Lower leg skin (tissue), 4 donors: ENCODE data around the gene GRB10. TPM values are rescaled to one million over a fixed set of nuclear protein-coding genes. Genes with fewer than 3 reads are reported as not detected.
"Not testable (repeated sequence)": the region's sequence is repeated elsewhere in the genome, so short reads cannot be mapped to it uniquely, and the experiment has no call there.

Source experiments
- DNase-seq, 2 donors: peaks; one replicate each; pipeline ENCODE4 v3.0.0-alpha.2; 2019; ENCODE audit warnings: low spot score in 2 of 2
- H3K4me3 ChIP-seq: fragments of 200-600 bp; sonication (generic); 2 replicates; pipeline ENCODE4 v1.5.1; 2017; ENCODE audit warnings: mild to moderate bottlenecking, low read depth; ENCODE audit not compliant: poor library complexity, severe bottlenecking
- CTCF ChIP-seq, 3 donors: fragments of 450-650 bp; IDR thresholded peaks; one replicate each; pipeline ENCODE4 v1.5.1; 2016; ENCODE audit warnings: antibody characterized with exemption in 3 of 3, mild to moderate bottlenecking in 3 of 3, moderate library complexity in 2 of 3
- POLR2A ChIP-seq, 2 donors: fragments of 450-650 bp; IDR thresholded peaks; one replicate each; pipeline ENCODE4 v1.6.1; 2016 to 2017; ENCODE audit warnings: antibody characterized with exemption in 2 of 2, mild to moderate bottlenecking in 1 of 2, moderate library complexity in 1 of 2
- WGBS, 2 donors: methylation state at CpG; one replicate each; pipeline ENCODE4 v1.1.5; 2018; 5-methylcytosine and 5-hydroxymethylcytosine counted together
- intact Hi-C: fragments of 100-400 bp; cut with DNase I; formaldehyde crosslinking; loops from one replicate; pipeline ENCODE4 v1.15.0; 2023; ENCODE audit warnings: low total_unique reads
- total RNA-seq, 4 donors: library from RNA; depleted of rRNA; stranded (reverse); fragments of >200 nt; gene quantifications; one replicate each; pipeline ENCODE4 v1.1.0, GENCODE V29; 2016

The GRB10 gene
- total RNA-seq, 4 donors from 2014 or later, result 6.6 to 25.7 (median 15.2) TPM

GRCh38 chr7:50780436-50780835 lies 2.3 kb downstream of the GRB10 start:
- intact Hi-C loops, result no loop called here
- no peak overlapping the region for H3K4me3 ChIP-seq
- no peak for TF ChIP-seq POLR2A (IDR thresholded peaks at IDR 0.05)
- no peak for TF ChIP-seq CTCF (IDR thresholded peaks at IDR 0.05)
- WGBS, 2 donors, result 85 to 92% methylated on average over 3 of the region's 3 CpGs
- no peak for DNase-seq

GRCh38 chr7:50779427-50779826 lies 3.3 kb downstream of the GRB10 start:
- WGBS, 2 donors, result 92 to 97% methylated on average over 3 of the region's 3 CpGs
- no peak for TF ChIP-seq CTCF (IDR thresholded peaks at IDR 0.05)
- no peak for TF ChIP-seq POLR2A (IDR thresholded peaks at IDR 0.05)
- intact Hi-C loops, result no loop called here
- no peak overlapping the region for H3K4me3 ChIP-seq
- DNase-seq, result no peak

- no peak overlapping the region for H3K4me3 ChIP-seq
- intact Hi-C loops, result no loop called here
- no peak for TF ChIP-seq POLR2A (IDR thresholded peaks at IDR 0.05)
- no peak for DNase-seq
Observed at GRCh38 chr7:50778189-50778588, 4.5 kb downstream of the GRB10 start.

DNA sequence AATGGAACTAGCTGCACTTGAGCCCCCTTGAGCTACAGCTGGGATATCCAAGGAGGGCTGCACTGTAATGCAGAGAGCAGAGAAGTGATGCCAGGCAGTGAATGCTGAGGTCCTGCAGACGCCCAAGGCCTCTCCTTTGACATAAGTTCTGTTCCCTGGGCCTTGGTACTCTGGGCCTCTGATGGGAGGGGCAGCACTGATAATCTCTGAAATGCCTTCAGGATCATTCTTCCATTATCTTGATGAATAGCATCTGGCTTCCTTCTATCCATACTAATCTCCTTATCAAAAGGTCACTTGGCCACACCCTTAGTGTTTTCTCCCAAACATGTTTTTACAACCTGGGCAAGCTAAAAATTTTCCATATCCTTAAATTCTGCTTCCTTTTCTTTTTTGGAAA lies 6.9 kb downstream of the GRB10 start:
- no peak for DNase-seq
- intact Hi-C loops, result no loop called here
- WGBS, 2 donors, result 59 to 71% methylated on average over 1 of the region's 1 CpG
- no peak for TF ChIP-seq POLR2A (IDR thresholded peaks at IDR 0.05)
- no peak for TF ChIP-seq CTCF (IDR thresholded peaks at IDR 0.05)
- no peak overlapping the region for H3K4me3 ChIP-seq

DNA sequence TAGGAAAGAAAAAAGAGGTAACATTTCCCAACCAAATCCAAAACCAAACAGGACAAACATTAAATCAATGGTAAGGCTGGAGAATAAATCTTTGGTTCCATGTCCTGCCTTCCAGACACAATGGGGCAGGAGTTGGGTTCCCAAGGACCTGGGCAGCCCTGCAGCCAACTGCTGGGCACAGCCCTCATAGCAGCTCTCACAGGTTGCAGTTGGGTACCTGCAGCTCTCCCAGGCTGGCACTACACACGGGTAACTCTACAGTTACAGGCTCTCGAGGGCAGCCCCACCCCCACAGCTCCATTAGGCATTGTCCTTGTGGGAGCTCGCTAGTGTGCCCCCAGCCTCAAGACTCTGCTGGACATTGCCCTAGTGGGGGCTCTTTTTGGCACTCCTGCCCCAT lies 7.5 kb downstream of the GRB10 start:
- WGBS, 2 donors, result 94 to 100% methylated on average over 3 of the region's 3 CpGs
- intact Hi-C loops, result no loop called here
- H3K4me3 ChIP-seq, result no peak overlapping the region
- no peak for DNase-seq
- TF ChIP-seq CTCF (IDR thresholded peaks at IDR 0.05), result no peak
- no peak for TF ChIP-seq POLR2A (IDR thresholded peaks at IDR 0.05)

GRCh38 chr7:50774319-50774718 lies 8.4 kb downstream of the GRB10 start:
- 92 to 94% methylated on average over 1 of the region's 1 CpG for WGBS, 2 donors
- TF ChIP-seq CTCF (IDR thresholded peaks at IDR 0.05) (no peak), POLR2A (IDR thresholded peaks at IDR 0.05) (no peak)
- DNase-seq, result no peak
- intact Hi-C loops, result no loop called here
- no peak overlapping the region for H3K4me3 ChIP-seq

- intact Hi-C loops, DNase-seq, H3K4me3 ChIP-seq: not testable (repeated sequence)
- WGBS, 2 donors, result 81 to 83% methylated on average over 3 of the region's 4 CpGs
Observed at GRCh38 chr7:50773071-50773470, 9.6 kb downstream of the GRB10 start.
